B cell (primary cell): ENCODE measurements around the gene PTPN4. TPM values are rescaled to one million over a fixed set of nuclear protein-coding genes. Genes with fewer than 3 reads are reported as not detected.

Source experiments
- ATAC-seq: fragments of 200-7000 bp; cut with Tn5 transposase; one replicate; pipeline ENCODE4 v1.10.0; 2021; ENCODE audit warnings: low read depth, mild to moderate bottlenecking, moderate number of reproducible peaks, moderate library complexity
- CTCF ChIA-PET: fragments of 350-600 bp; sonication (Branson Sonifier 250); formaldehyde crosslinking; loops from one replicate; lab custom pipeline; 2021; ENCODE audit warnings: antibody characterized with exemption, inconsistent platforms; lab: Charles Lee
- POLR2A ChIA-PET: fragments of 350-600 bp; sonication (Branson Sonifier 250); formaldehyde crosslinking; loops from one replicate; lab custom pipeline; 2021; ENCODE audit warnings: antibody characterized with exemption; lab: Charles Lee
- DNase-seq: peaks from one replicate; pipeline ENCODE4 v3.0.0; 2013
- H2AFZ ChIP-seq: 2 replicates; pipeline ENCODE4 v1.6.1; 2012; ENCODE audit warnings: mild to moderate bottlenecking, low read depth, low read length; ENCODE audit not compliant: insufficient read depth, poor library complexity, severe bottlenecking
- H3K27ac ChIP-seq, 2 donors: 1 replicate in 1 of 2; 2 replicates in 1 of 2; pipeline ENCODE4 v1.5.1; 2012 to 2013; ENCODE audit warnings: low read length in 2 of 2, mild to moderate bottlenecking in 2 of 2, moderate library complexity in 1 of 2
- H3K27me3 ChIP-seq, 4 experiments: fragments of 200-600 bp in 1 of 4; sonication (generic) in 1 of 4; replicated peaks in 1 of 4; 1 replicate in 2 of 4; 2 replicates in 2 of 4; pipeline versions ENCODE4 v1.6.1 to v1.7.0; 2013 to 2016; ENCODE audit warnings: low read length in 3 of 4, mild to moderate bottlenecking in 2 of 4, mixed read lengths in 1 of 4, moderate library complexity in 1 of 4; ENCODE audit not compliant: insufficient read depth in 4 of 4, control insufficient read depth in 3 of 4; ENCODE audit errors: control extremely low read depth in 1 of 4
- H3K36me3 ChIP-seq, 2 experiments: replicated peaks in 1 of 2; 1 replicate in 1 of 2; 2 replicates in 1 of 2; pipeline versions ENCODE4 v1.6.1 to v1.7.1; 2013; ENCODE audit warnings: low read length in 1 of 2; ENCODE audit not compliant: insufficient read depth in 2 of 2, control insufficient read depth in 1 of 2; ENCODE audit errors: control extremely low read depth in 1 of 2, extremely low read depth in 1 of 2
- H3K4me1 ChIP-seq, 2 donors: fragments of 200-600 bp in 1 of 2; sonication (generic) in 1 of 2; 1 replicate in 1 of 2; 2 replicates in 1 of 2; pipeline versions ENCODE4 v1.5.1 to v1.6.1; 2013 to 2017; ENCODE audit warnings: low read length in 2 of 2; ENCODE audit not compliant: control insufficient read depth in 2 of 2, insufficient read depth in 2 of 2
- H3K4me2 ChIP-seq: replicated peaks from 2 replicates; pipeline ENCODE3; 2012; ENCODE audit warnings: mild to moderate bottlenecking, low read depth, low read length; ENCODE audit not compliant: poor library complexity, severe bottlenecking
- H3K4me3 ChIP-seq, 5 experiments: fragments of 200-600 bp in 1 of 5; sonication (generic) in 1 of 5; 1 replicate in 3 of 5; 2 replicates in 2 of 5; pipeline versions ENCODE4 v1.5.1 to v1.7.0; 2011 to 2016; ENCODE audit warnings: low read length in 4 of 5, mild to moderate bottlenecking in 4 of 5, low read depth in 2 of 5, control low read depth in 1 of 5, moderate library complexity in 1 of 5; ENCODE audit not compliant: insufficient read depth in 1 of 5; ENCODE audit errors: control extremely low read depth in 1 of 5, extremely low read depth in 1 of 5
- H3K79me2 ChIP-seq: fragments of 200-600 bp; sonication (generic); one replicate; pipeline ENCODE4 v1.6.0; 2016; ENCODE audit warnings: low read length; ENCODE audit not compliant: control insufficient read depth, insufficient read depth
- H3K9ac ChIP-seq: fragments of 200-600 bp; sonication (generic); 2 replicates; pipeline ENCODE4 v1.6.1; 2017; ENCODE audit warnings: mild to moderate bottlenecking, low read length, moderate library complexity
- H3K9me3 ChIP-seq, 3 donors: one replicate each; pipeline versions ENCODE4 v1.6.1 to v1.7.1; 2013; ENCODE audit warnings: low read length in 2 of 3; ENCODE audit not compliant: control insufficient read depth in 2 of 3, insufficient read depth in 1 of 3; ENCODE audit errors: control extremely low read depth in 1 of 3
- H4K20me1 ChIP-seq: 2 replicates; pipeline ENCODE4 v1.6.0; 2012; ENCODE audit warnings: mild to moderate bottlenecking, low read length; ENCODE audit not compliant: insufficient read depth, control insufficient read depth, poor library complexity, severe bottlenecking
- H3K27ac Mint-ChIP-seq: one replicate; pipeline ENCODE4 v1.8.0; 2021; ENCODE audit warnings: mixed read lengths
- H3K27me3 Mint-ChIP-seq: one replicate; pipeline ENCODE4 v1.8.0; 2021; ENCODE audit warnings: mixed read lengths
- H3K4me1 Mint-ChIP-seq: one replicate; pipeline ENCODE4 v1.8.0; 2021; ENCODE audit warnings: mixed read lengths
- H3K4me3 Mint-ChIP-seq: one replicate; pipeline ENCODE4 v1.8.0; 2021; ENCODE audit warnings: mixed read lengths
- H3K9me3 Mint-ChIP-seq: one replicate; pipeline ENCODE4 v1.8.0; 2022; ENCODE audit warnings: mixed read lengths; ENCODE audit not compliant: insufficient read depth
- CTCF ChIP-seq: fragments of 200-600 bp; IDR thresholded peaks from one replicate; pipeline ENCODE4 v1.8.0; 2022; ENCODE audit warnings: antibody characterized with exemption, mild to moderate bottlenecking
- EZH2 ChIP-seq: IDR thresholded peaks from 2 replicates; pipeline ENCODE4 v1.6.1; 2012; ENCODE audit warnings: borderline replicate concordance, low read depth, mild to moderate bottlenecking, moderate library complexity, low read length; ENCODE audit not compliant: insufficient read depth, poor library complexity, severe bottlenecking
- WGBS: methylation state at CpG from one replicate; pipeline ENCODE4 v1.1.5; 2013; ENCODE audit warnings: missing lambda C conversion rate; ENCODE audit not compliant: insufficient coverage; 5-methylcytosine and 5-hydroxymethylcytosine counted together
- intact Hi-C: fragments of 100-400 bp; cut with micrococcal nuclease; formaldehyde crosslinking; loops from one replicate; pipeline ENCODE4 v1.10.0; 2022
- polyA plus RNA-seq: library from polyadenylated mRNA; depleted of rRNA; stranded (reverse); fragments of >200 nt; gene quantifications from 2 replicates; pipeline ENCODE4 v1.2.3, GENCODE V29; 2012
- total RNA-seq, 2 donors: library from RNA; stranded (reverse); fragments of 120-200 nt in 1 of 2; gene quantifications; 1 replicate in 1 of 2; 2 replicates in 1 of 2; pipeline versions ENCODE4 v1.2.3 to v1.2.4, GENCODE V29; 2013 to 2022

Gene PTPN4
- total and polyA plus RNA-seq, 2 donors (not counting 1 experiment from before 2014, with no cell fraction given), result 12.6 to 54.8 TPM

- Histone ChIP-seq H3K79me2 (peaks cover 64% of the 10 kb centered on the region), H3K4me3 (no peak overlapping the region), H2AFZ (no peak overlapping the region), H3K9me3 (peaks cover 7 to 32% (median 25%) of the 10 kb centered on the region in 3 donors), H4K20me1 (peaks cover 35% of the 10 kb centered on the region), H3K4me1 (no peaks in the 10 kb centered on the region), H3K27me3 (no peaks in the 10 kb centered on the region), H3K4me2 (no peak overlapping the region), H3K27ac (no peak overlapping the region), H3K9ac (no peak overlapping the region), H3K36me3 (peaks cover 10% of the 10 kb centered on the region in 2 experiments)
- ATAC-seq (no peak), DNase-seq (no peak)
- ChIA-PET CTCF (no interaction called here), POLR2A (no interaction called here)
- H3K4me3 Mint-ChIP-seq, result no peak overlapping the region
- TF ChIP-seq CTCF, result no peak
- TF ChIP-seq EZH2, result no peak
- peaks cover 14% of the 10 kb centered on the region for H3K4me1 Mint-ChIP-seq
- intact Hi-C loops, result no loop called here
- no peaks in the 10 kb centered on the region for H3K27me3 Mint-ChIP-seq
- H3K9me3 Mint-ChIP-seq, result peaks cover 19% of the 10 kb centered on the region
- H3K27ac Mint-ChIP-seq, result no peak overlapping the region
Observed at GRCh38 chr2:119790466-119790865, 30.7 kb downstream of the PTPN4 start.

- intact Hi-C loops, result no loop called here
- H3K27ac ChIP-seq, result no peak overlapping the region
- Mint-ChIP-seq H3K4me1 (peaks cover 9% of the 10 kb centered on the region), H3K9me3 (peaks cover 19% of the 10 kb centered on the region), H3K4me3 (no peak overlapping the region), H3K27ac (no peak overlapping the region), H3K27me3 (no peaks in the 10 kb centered on the region)
- 90% methylated on average over 3 of the region's 8 CpGs for WGBS
- peaks cover 7 to 35% (median 25%) of the 10 kb centered on the region in 3 donors for H3K9me3 ChIP-seq
- no peak for TF ChIP-seq CTCF
- TF ChIP-seq EZH2, result no peak
- H3K4me3 ChIP-seq, result no peak overlapping the region
- no peak overlapping the region for H3K9ac ChIP-seq
- peaks cover 67% of the 10 kb centered on the region for H3K79me2 ChIP-seq
- H4K20me1 ChIP-seq, result peaks cover 26% of the 10 kb centered on the region
- H2AFZ ChIP-seq, result no peak overlapping the region
- DNase-seq (no peak), ATAC-seq (no peak)
- peaks cover 9 to 10% of the 10 kb centered on the region in 2 experiments for H3K36me3 ChIP-seq
- CTCF ChIA-PET, result no interaction called here
- POLR2A ChIA-PET, result no interaction called here
- H3K27me3 ChIP-seq, result no peaks in the 10 kb centered on the region
- no peak overlapping the region for H3K4me2 ChIP-seq
- no peaks in the 10 kb centered on the region for H3K4me1 ChIP-seq
Observed at GRCh38 chr2:119792907-119793312, 33.2 kb downstream of the PTPN4 start.
